Germinal center (tissue), 1 donor: Measurements from ENCODE around the gene OR12D1.
"Not testable (repeated sequence)": the region's sequence is repeated elsewhere in the genome, so short reads cannot be mapped to it uniquely, and the experiment has no call there.

Source experiments
- DNase-seq: peaks from one replicate; pipeline ENCODE4 v3.0.0; 2012; ENCODE audit warnings: mixed read lengths, low spot score

OR12D1 gene

DNA sequence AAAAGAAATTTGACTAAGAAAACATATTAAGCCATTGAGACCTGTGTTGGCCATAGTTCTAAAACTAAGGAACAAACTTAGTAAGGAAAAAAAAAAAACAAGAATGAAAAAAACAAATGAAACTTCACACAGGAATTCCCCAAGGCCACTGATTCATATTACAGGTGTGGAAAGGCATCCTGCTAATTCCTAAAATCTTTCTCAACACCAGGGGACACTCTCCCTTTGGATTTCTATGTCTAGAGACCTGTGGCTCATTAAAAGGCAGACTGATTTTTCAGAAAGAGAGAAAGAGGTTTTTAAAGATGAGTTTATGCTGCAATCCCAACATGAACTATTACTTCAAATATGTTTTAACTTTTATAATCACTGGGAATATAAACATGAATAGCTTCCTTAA, at the start of gene OR12D1:
Gene OR12D1, plus strand, starts transcription at position 341 of the 400 bp plus-strand sequence.
- no peak for DNase-seq

DNA sequence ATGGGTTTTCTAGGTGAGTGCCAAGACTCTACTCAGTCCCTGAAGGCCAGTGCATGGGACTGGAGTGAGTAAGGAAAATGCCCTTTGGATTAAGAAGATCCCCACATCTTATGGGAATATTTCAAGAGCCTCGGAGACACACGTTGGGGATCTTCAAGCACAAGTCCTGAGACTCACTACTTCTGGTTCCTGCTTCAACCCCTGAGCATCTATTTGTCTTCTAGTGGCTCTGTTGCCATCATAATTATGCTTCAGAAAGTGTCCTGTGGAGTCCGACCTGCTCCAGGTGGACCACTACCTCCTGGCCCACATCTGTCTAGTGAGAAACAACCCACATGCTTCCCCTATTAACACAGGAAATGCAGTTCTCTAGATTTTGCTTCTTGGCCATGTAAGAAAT, 46.0 kb upstream of the OR12D1 start, which contains the start of gene OR5V1:
Gene OR5V1, minus strand, starts transcription at position 101 of the 400 bp plus-strand sequence. CDS start 12,670 bp downstream, outside the sequence.
- DNase-seq: no peak

GRCh38 chr6:29375191-29375590, 39.5 kb upstream of the OR12D1 start, which contains the start of gene OR12D3:
Gene OR12D3, minus strand, starts transcription at chr6:29375291. Its CDS starts 4 bp downstream, at chr6:29375287.
- DNase-seq: no peak

DNA sequence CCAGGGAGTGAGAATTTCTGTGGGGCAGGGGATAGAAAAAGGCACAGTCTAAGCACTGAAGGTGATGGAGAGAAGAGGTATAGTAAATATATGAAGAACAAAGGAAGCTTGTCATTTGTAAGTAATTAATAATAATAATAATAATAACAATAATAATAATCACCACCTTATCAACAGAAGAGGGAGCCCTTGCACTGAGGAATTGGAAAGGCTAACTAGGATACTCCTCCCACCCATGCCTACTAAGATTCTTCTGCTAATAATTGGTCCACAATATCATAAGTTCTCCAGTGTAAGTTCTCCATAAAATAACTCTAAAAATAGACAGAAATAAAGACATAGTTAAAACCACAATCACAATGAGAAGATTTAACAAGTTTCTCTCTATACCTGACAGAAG, 38.7 kb upstream of the OR12D1 start:
- no peak for DNase-seq

DNA sequence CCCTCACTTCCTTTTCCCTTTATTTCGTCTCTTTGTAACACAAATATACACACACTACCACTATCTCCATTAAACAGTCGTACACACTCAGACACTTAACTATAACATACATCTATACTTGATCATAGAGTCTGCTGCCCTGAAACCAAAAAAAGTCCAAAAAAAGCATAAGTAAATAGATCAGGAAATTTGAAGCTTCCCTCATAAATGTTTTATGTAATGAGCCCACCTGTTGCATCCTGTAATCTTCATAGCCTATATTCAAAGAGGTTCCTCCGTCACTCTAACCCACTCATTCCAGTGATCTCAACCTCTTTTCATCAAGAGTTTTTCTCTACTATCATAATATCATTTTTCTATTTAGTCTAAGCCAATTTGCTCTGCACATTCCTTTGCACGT, 26.2 kb upstream of the OR12D1 start:
- DNase-seq: no peak

DNA sequence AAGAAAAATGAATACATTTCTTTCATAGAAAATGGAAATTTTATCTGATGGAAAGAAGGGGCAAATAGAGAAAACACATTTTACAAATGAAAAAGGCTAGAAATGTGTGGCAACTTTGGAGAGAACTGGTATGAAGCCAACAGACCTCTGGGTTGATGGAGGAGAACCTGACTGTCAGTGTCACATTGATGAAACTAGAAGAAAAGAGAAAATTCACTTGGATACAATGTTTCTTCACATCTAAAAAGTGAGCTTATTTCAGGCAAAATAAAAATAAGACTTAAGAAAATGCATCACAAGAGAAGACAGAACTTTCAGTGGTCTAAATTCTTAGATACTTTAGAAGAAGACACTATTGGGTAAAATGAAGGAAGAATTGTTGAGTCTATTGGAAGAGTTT, 19.4 kb upstream of the OR12D1 start, which contains the start of gene OR12D2:
Gene OR12D2, plus strand, starts transcription at position 301 of the 400 bp plus-strand sequence. CDS start 1,069 bp downstream, outside the sequence.
- DNase-seq: no peak

GRCh38 chr6:29399525-29399924, 15.2 kb upstream of the OR12D1 start:
- DNase-seq: no peak

GRCh38 chr6:29403801-29404200, 10.9 kb upstream of the OR12D1 start:
- DNase-seq: no peak

DNA sequence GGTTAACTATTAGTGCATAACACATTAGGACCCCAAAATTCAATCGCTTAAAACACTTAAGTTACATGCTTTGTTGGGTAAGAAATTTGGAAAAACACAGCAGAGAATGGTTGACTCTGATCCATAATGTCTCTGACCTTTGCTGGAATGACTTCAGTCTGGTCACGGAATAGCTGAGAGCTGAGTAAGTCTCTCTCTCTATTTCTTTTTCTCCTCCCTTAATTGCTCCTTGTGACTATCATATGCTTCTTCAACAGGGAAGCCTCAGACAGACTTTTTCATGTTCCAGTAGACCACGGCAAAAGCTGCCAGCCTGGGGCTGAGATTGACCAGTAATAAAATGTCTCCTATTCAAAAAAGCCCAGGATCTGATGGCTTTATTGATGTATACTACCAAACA, 4.8 kb downstream of the OR12D1 start:
- DNase-seq: no peak

GRCh38 chr6:29424168-29424567, 9.4 kb downstream of the OR12D1 start:
- no peak for DNase-seq

GRCh38 chr6:29424575-29424974, 9.8 kb downstream of the OR12D1 start:
- no peak for DNase-seq

GRCh38 chr6:29425075-29425474, 10.3 kb downstream of the OR12D1 start:
- no peak for DNase-seq

DNA sequence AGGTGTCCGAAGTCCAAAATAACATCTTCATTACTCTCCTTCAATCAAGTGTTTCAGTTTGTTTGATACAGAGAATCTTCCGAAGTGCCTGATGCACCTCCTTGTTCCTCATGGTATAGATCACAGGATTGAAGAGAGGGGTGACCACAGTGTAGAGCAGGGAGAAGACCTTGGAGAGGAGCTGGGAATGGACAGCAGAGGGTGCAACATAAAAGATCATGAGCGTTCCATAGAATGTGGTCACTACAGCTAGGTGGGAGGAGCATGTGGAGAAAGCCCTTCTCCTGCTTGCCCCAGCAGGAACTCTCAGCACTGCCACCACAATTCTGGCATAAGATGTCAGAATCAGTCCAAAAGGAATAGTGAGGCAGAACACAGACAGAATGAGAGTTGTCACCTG, 11.9 kb downstream of the OR12D1 start:
- no peak for DNase-seq

DNA sequence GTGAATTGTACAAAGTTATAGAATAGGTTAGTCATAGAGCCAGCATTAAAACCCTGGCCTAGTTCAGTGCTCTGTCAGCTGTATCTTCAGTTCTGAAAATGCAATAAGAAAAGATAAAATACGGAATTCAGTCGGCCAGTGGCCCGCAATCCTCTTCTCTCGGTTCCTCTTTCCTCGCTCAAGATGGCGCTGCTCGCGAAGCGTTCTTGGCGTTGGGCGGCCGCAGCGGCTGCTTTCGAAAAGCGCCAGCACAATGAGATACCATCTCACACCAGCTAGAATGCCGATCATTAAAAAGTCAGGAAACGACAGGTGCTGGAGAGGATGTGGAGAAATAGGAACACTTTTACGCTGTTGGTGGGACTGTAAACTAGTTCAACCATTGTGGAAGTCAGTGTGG, 22.0 kb downstream of the OR12D1 start:
- not testable (repeated sequence) for DNase-seq

GRCh38 chr6:29439006-29439405, 24.3 kb downstream of the OR12D1 start, which contains the start of gene OR10C1:
Gene OR10C1, plus strand, starts transcription at chr6:29439306. Its CDS starts 710 bp downstream, at chr6:29440016.
- no peak for DNase-seq

- no peak for DNase-seq
Measured at GRCh38 chr6:29442719-29443118, 28.0 kb downstream of the OR12D1 start.

- not testable (repeated sequence) for DNase-seq
Measured at GRCh38 chr6:29444031-29444430, 29.3 kb downstream of the OR12D1 start.

- DNase-seq: no peak
Measured at GRCh38 chr6:29447670-29448069, 32.9 kb downstream of the OR12D1 start.

- no peak for DNase-seq
Measured at GRCh38 chr6:29451471-29452193, 36.9 kb downstream of the OR12D1 start.

DNA sequence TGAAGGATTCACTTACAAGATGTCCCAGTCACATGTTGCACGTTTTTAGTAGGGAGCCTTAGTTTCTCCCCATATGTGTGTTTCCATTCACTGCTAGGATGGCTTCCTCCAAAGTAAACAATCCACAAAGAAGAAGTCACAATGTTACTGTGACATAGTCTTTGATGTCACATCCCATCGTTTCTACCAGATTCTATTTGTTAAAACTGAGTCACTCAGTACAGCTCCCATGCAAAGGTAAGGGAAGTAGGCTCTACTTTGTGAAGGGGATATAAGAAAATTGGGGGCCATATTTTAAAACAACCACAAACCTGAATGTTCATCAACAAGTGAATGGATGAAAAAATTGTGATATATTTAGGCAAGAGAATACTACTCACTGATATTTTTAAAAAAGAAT, 42.2 kb downstream of the OR12D1 start, which contains the start of the genes OR11A1 and OR2H1:
Gene OR11A1, minus strand, starts transcription at position 101 of the 400 bp plus-strand sequence. CDS start 29,430 bp downstream, outside the sequence.
Gene OR2H1, plus strand, starts transcription at position 185 of the 400 bp plus-strand sequence. CDS start 4,615 bp downstream, outside the sequence.
- no peak for DNase-seq

DNA sequence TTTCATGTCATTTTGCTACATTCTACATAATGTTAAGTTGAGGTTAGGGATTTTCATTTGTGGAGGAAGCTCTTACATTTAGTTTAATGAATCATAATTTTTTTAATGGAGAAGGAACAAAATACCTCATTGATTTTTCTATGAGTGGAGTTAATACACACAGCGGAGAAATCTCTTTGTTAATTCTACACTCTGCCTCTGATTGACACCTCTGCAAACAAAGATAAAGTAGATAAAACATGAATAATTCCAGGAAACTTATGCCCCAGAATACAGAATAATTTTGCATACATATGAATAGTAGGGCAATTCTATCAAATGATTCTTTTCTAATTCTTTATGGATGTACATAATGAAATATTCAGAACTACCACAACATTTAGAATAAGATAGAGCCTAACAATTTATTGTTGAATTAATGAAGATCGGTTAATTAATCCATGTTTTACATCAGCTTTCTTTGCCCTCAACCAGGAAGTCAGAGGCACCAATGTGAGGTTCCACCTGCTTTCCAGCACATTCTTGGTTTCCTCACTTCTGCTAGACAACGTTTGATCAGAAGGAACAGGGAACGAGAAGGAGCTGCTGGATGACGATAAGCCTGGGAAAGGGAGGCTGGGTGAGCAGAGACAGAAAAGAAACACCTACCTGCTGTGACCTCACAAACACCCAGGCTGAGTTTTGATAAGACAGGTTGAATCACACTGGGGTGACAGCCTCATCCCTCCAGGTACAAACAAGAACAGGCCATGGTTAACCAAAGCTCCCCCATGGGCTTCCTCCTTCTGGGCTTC, 46.5 kb downstream of the OR12D1 start:
- DNase-seq: no peak

GRCh38 chr6:29462022-29462421, 47.3 kb downstream of the OR12D1 start:
- DNase-seq: no peak

DNA sequence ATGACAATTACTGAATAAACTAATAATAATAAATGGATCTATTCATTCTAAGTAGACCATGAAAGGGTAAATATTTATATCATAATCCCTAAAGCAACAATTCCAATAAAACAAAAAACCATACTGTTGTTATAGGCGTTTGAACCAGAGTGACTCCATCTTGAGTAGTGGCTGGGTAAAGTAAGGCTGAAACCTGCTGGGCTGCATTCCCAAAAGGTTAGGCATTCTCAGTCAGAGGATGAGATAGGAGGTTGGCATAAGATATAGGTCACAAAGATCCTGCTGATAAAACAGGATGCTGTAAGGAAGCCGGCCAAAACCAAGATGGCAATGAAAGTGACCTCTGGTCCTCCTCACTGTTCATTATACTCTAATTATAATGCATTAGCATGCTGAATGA, 50.6 kb downstream of the OR12D1 start:
- no peak for DNase-seq
